GM19467 (cell line): ENCODE measurements around the gene GPR35.
"Not testable (repeated sequence)": the region's sequence is repeated elsewhere in the genome, so short reads cannot be mapped to it uniquely, and the experiment has no call there.

Experiments used
- ATAC-seq: cut with Tn5 transposase; IDR thresholded peaks from one replicate; pipeline ENCODE4 v1.9.1; 2021; ENCODE audit warnings: mild to moderate bottlenecking, moderate library complexity; ENCODE audit not compliant: unreplicated experiment

GPR35 gene

GRCh38 chr2:240602266-240603050 lies 22.8 kb upstream of the GPR35 start:
- ATAC-seq: no peak

DNA sequence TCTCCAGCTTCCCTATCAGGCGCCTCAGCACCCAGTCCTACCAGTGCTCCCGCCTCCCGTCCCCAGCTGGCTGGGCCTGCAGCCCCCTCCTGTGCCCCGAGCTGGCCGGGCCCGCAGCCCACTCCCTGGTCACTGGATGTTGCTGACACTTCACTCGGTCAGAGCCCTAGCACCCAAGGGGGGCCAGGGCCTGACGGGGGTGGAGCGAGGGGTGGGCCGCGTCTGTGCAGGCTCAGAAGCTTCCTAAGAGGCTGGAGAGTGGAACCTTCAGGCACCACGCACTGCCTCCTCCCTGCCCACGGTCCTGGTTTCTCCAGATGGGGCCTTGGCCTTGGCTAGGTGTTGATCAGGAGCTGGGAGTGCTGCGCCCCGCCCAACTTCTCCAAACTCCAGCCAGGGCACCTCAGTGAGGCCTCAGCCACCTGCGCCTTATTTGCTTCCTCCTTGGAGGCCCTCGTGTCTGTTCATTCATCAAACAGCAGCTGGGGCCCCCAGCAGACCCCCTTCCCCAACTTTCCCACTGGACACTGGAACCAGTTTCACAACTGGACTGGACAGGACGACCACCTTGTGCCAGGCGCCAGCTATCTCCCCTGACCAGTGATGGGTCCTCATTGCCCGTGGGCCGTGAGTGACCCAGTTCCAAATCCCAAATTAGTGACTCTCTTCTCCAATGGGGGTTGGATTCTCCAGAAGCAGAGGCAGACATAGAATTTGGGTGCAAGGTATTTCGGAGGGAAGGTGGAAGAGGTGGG lies 22.0 kb upstream of the GPR35 start:
- ATAC-seq: no peak

DNA sequence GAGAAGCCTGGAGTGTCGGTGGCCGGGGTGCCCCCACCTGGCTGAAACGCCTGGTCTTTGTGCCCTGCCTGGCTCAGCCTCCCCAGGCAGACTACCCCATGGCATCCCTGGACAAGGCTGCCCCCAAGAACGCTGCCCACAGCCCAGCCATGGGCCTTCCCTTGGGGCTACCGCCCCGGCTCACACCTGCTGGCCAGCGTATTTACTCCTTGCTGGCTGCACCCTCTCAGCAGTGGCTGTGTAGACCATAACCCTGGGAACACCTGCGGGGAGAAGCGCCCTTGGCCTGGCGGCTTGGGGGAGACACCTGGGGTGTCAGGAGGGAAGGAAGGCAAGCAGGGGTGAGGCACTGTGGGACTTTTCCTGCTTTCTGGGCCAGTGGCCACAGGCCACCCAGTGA lies 21.4 kb upstream of the GPR35 start:
- no peak for ATAC-seq

GRCh38 chr2:240604291-240604938 lies 20.9 kb upstream of the GPR35 start:
- ATAC-seq: no peak

DNA sequence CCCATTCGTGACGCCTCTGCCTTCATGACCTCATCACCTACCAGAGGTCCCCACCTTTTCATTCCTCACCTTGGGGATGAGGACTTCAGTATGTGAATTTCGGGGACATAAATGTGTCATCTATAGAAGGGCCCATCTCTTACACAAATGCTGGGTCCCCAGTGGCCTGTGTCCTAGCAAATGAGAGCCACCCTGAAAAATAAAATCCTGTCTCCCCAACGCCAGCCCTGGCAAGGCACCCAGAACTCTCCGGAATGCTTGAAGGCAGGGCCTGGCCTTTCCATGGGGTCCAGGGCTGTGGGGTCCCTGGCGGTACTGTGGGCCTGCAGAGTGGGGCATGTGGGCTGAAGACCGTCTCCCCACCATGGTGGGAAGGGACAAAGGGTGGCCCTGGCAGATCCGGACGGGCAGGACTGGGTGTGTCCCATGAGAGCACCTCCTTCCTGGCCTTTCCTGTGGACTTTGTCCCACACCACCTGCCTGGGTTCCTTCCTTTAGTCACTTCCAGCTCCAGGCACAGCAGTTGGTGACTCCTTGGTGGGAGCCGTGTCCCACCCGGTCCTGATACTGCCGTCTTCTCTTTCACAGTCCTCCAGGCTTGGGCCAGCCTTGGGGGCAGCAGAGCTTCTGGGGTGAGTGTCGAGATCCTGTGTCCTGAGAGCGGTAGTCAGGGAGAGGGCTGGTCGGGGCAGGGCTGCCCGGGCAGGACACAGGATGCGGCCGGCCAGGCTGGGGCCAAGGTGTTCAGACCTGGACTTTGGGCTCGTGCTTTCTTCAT lies 20.2 kb upstream of the GPR35 start:
- no peak for ATAC-seq

DNA sequence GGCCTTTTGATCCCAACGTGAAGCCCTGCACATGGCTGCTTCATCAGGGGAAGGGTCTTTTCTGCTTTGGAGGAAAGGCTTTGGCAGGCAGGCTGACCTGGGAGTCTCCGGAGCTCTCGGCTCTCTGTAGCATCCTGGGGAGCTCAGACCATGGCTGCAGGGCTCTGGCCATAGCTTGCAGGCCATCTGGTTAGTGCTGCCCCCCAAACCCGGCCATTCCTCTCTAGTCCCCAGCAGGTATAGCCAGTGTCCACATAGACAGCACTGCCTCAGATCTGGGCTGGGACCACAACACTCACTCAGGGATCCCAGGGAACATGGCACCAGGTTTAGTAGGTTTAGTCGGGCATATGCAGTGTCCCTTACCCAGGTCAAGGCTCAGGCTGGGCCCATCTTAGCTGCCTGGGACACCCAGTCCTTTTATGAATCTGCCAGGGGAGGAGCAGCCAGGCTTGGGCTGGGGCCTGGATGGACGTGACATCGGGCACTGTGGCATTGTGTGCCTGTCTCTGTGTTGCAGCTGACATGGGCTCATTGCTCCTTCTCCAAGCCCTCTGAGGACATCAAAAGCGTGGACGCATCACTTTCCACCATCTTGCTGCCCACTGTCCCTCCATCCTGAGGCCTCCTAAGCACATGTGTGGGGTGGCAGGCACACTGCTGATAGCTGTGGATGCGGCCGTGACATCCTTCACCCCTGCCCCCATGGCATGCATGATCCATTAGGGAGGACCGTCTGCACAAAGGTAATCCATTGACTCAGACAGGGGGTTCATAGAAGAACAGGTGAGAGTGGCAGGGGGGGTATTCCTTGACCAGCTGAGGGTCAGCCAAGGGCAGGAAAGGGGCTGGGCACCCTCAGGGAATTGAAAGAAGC lies 19.2 kb upstream of the GPR35 start:
- ATAC-seq: no peak

GRCh38 chr2:240611601-240612210 lies 13.6 kb upstream of the GPR35 start:
- ATAC-seq: no peak

DNA sequence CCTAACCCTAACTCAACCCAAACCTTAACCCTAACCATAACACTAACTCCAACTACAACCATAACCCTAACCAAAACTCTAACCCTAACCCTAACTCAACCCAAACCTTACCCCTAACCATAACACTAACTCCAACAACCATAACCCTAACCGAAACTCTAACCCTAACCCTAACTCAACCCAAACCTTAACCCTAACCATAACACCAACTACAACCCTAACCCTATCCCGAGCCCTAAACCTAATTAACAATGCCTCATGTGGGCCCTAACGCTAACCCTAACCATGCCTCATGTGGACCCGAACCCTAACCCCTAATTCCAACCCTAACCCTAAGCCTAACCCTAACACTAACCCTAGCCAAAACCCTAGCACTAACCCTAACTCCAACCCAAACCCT lies 11.5 kb upstream of the GPR35 start:
- no peak for ATAC-seq

- ATAC-seq: no peak
Observed at GRCh38 chr2:240614391-240614790, 10.9 kb upstream of the GPR35 start.

DNA sequence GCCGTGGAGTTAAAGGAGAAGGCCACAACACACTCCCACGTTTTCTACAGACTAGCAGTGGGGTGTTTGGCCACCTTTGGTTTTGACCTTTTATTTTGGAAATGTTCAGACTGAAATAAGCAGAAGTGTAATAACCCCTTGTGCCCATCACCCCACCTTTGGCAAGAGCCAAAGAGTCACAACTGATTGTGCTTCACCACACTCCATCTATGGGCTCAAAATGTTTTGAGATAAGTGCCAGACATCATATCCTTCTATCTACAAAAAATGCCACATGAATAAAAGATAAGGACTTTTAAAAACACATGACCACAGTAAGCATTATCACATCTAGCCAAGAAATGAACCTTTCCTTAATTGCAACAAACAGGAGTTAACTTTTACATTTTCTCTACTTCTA lies 9.9 kb upstream of the GPR35 start:
- no peak for ATAC-seq

GRCh38 chr2:240615820-240616547 lies 9.3 kb upstream of the GPR35 start:
- no peak for ATAC-seq

DNA sequence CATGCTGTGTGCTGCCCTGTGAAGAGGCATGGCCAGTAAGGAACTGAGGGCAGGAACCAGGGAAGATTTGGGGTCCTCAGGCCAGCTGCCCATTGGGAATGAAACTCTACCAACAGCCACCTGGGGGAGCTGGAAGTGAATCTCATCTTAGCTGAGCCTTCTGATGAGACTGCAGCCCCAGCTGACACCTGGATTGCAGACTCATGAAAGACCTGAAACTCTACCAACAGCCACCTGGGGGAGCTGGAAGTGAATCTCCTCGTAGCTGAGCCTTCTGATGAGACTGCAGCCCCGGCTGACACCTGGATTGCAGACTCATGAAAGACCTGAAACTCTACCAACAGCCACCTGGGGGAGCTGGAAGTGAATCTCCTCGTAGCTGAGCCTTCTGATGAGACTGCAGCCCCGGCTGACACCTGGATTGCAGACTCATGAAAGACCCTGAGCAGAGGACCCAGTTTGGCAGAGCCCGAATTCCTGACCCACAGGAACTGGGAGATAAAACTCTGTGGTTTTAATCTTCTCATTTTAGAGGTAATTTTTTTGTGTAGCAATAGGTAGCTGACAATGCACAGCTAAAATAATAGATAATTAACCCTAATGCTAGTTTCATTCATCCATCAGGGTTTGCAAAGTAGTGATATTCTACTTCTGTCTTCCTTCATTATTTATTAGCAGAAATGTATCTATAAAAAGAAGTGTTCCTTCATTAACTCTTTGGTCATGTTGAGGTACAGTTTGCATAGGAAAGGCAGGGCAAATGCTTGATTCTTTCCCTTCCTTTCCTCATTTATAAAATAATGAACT lies 8.2 kb upstream of the GPR35 start:
- not testable (repeated sequence) for ATAC-seq

GRCh38 chr2:240618776-240619175 lies 6.5 kb upstream of the GPR35 start:
- ATAC-seq: no peak

DNA sequence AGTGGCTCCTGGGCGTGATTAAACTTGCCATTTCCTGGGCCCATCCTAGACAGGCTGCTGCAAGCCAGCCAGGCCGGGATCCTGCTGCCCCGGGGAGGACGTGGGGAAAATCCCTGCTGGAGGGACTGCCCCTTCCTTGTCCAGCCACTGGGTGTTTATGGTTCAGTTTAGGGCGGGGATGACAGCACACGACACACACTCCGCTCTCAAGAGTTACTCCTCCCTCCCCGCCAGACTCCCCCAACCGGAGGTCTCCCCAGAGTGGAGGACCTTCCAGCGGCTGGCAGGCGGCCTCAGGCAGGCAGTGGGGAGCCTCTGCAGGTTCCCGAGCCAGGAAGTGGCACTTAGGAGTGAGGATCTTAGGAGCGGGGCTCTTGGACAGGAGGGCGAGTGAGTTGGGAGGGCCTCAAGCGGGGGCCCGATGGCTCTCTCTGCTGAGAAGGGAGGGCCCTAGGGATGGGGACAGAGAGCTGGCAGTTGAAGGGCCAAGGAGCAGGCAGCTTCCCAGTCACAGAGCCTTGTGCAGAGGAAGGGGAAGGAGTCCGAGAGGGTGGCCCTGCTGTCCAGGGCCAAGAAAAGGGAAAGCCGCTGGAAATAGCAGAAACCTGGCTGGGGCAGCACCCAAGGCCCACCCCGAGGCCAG lies 5.7 kb upstream of the GPR35 start:
- ATAC-seq: no peak

- no peak for ATAC-seq
Observed at GRCh38 chr2:240620149-240620731, 5.0 kb upstream of the GPR35 start.

DNA sequence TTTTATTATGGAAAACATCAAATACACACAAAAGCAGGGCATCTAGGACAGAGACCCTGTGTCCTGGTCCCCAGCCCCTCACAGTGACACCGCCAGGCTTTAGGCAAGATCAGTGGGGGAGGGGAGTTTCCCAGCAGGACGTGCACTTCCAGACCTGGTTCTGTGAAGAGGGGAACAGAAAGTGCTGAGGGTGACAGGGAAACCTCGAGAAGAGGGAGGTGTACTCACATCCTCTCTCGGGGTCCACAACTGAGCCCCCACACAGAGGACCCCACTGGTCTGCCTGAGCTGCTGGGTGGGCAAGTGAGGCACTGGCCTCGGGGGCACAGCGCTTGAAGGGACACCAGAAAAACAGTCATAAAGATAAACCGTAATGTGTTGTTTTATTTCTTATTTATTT lies 4.4 kb upstream of the GPR35 start:
- ATAC-seq: no peak

DNA sequence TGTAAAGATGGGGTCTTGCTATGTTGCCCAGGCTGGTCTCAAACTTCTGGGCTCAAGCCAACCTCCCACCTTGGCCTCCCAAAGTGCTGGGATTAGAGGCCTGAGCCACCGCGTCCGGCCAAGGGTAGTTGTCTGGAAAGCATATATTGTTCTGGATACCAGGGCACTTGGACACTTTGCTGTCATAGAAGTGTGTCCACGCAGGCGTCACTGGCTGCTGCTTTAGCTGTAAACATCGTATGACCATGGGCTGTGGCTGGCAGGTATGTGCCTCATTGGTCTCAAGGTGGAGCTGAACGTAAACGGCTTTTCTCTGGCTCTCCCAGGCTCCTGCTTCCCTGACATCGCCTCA lies 3.2 kb upstream of the GPR35 start:
- ATAC-seq: no peak
